WERI-Rb-1 (cell line): ENCODE data around the gene MYADM.

ENCODE experiments used
- DNase-seq: peaks from one replicate; pipeline ENCODE4 v3.0.0-alpha.2; 2020
- H3K27ac ChIP-seq: fragments of 250-450 bp; sonication (Bioruptor Pico); 2 replicates; pipeline ENCODE4 v1.5.1; 2020; ENCODE audit warnings: mild to moderate bottlenecking, moderate library complexity
- H3K27me3 ChIP-seq: fragments of 250-450 bp; sonication (Bioruptor Pico); 2 replicates; pipeline ENCODE4 v1.5.1; 2021; ENCODE audit warnings: mild to moderate bottlenecking, low read depth, moderate library complexity; ENCODE audit not compliant: insufficient read depth, severe bottlenecking
- H3K36me3 ChIP-seq: fragments of 250-450 bp; sonication (Bioruptor Pico); 2 replicates; pipeline ENCODE4 v1.5.1; 2020; ENCODE audit warnings: mild to moderate bottlenecking, moderate library complexity
- H3K4me3 ChIP-seq: 2 replicates; pipeline ENCODE4 v1.5.1; 2011; ENCODE audit warnings: low read depth, mild to moderate bottlenecking, control low read depth, low read length
- H3K9me3 ChIP-seq: fragments of 250-450 bp; sonication (Bioruptor Pico); 2 replicates; pipeline ENCODE4 v1.5.1; 2021; ENCODE audit warnings: mild to moderate bottlenecking, moderate library complexity; ENCODE audit not compliant: severe bottlenecking
- TF ChIP-seq, protein P1 (sequence below): IDR thresholded peaks from 2 replicates; pipeline ENCODE4 v1.5.1; 2011; ENCODE audit warnings: low read depth, mild to moderate bottlenecking, control low read depth, inconsistent platforms, low read length

MYADM gene

GRCh38 chr19:53915000-53915399, 47.3 kb downstream of the MYADM start:
- Histone ChIP-seq H3K4me3 (no peak overlapping the region), H3K27ac (no peak overlapping the region), H3K9me3 (no peaks in the 10 kb centered on the region), H3K27me3 (peaks cover 19% of the 10 kb centered on the region), H3K36me3 (no peaks in the 10 kb centered on the region)
- TF ChIP-seq, protein P1, sequence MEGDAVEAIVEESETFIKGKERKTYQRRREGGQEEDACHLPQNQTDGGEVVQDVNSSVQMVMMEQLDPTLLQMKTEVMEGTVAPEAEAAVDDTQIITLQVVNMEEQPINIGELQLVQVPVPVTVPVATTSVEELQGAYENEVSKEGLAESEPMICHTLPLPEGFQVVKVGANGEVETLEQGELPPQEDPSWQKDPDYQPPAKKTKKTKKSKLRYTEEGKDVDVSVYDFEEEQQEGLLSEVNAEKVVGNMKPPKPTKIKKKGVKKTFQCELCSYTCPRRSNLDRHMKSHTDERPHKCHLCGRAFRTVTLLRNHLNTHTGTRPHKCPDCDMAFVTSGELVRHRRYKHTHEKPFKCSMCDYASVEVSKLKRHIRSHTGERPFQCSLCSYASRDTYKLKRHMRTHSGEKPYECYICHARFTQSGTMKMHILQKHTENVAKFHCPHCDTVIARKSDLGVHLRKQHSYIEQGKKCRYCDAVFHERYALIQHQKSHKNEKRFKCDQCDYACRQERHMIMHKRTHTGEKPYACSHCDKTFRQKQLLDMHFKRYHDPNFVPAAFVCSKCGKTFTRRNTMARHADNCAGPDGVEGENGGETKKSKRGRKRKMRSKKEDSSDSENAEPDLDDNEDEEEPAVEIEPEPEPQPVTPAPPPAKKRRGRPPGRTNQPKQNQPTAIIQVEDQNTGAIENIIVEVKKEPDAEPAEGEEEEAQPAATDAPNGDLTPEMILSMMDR: no peak
- DNase-seq: no peak

DNA sequence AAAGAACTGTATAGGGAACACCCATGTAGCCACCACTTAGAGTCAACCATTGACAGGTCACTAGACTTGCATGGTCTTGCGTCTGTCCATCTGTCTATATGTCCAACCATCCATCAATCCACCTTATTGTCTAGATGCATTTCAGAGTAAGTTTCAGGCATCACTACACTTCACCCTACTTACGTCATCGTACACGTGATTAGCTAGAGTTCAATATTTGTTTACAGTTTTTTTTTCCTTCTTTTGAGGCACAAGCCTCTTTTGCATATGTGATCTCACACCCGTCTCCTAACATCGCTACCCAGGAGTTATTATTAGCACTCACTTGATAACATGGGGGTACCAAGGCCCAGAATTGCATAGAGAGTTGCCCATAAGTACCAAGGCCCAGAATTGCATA, 48.3 kb downstream of the MYADM start:
- Histone ChIP-seq H3K27ac (no peak overlapping the region), H3K27me3 (peaks cover 9% of the 10 kb centered on the region), H3K9me3 (no peaks in the 10 kb centered on the region), H3K36me3 (no peaks in the 10 kb centered on the region), H3K4me3 (no peak overlapping the region)
- DNase-seq: no peak
- TF ChIP-seq, protein P1: no peak

GRCh38 chr19:53917356-53917755, 49.7 kb downstream of the MYADM start:
- no peak overlapping the region for H3K27ac ChIP-seq
- no peaks in the 10 kb centered on the region for H3K27me3 ChIP-seq
- TF ChIP-seq, protein P1: no peak
- H3K9me3 ChIP-seq: no peaks in the 10 kb centered on the region
- DNase-seq: no peak
- no peaks in the 10 kb centered on the region for H3K36me3 ChIP-seq
- H3K4me3 ChIP-seq: no peak overlapping the region
